H1 (cell line): Measurements from ENCODE around the gene SMURF2.

ENCODE experiments used
- EZH2 ChIP-seq: fragments of 200-600 bp; sonication (generic); IDR thresholded peaks from 2 replicates; pipeline ENCODE4 v1.7.1; 2012; ENCODE audit warnings: low read depth, mild to moderate bottlenecking, moderate library complexity, low read length, inconsistent platforms; ENCODE audit not compliant: severe bottlenecking
- JUN ChIP-seq: IDR thresholded peaks from 2 replicates; pipeline ENCODE4 v1.6.1; 2011; ENCODE audit warnings: low read depth, mild to moderate bottlenecking, improper control_type of control experiment, low read length
- POLR2A ChIP-seq, 2 experiments: IDR thresholded peaks; 1 replicate in 1 of 2; 2 replicates in 1 of 2; pipeline ENCODE4 v1.6.1; 2011; ENCODE audit warnings: low read depth in 2 of 2, low read length in 2 of 2, mild to moderate bottlenecking in 2 of 2; ENCODE audit errors: control extremely low read depth in 1 of 2
- RAD21 ChIP-seq, 2 experiments: IDR thresholded peaks in 1 of 2; conservative IDR thresholded peaks in 1 of 2; 2 replicates each; pipeline ENCODE4 v1.6.1; 2011; ENCODE audit warnings: low read depth in 2 of 2, low read length in 2 of 2, improper control_type of control experiment in 1 of 2, inconsistent platforms in 1 of 2, mild to moderate bottlenecking in 1 of 2, moderate library complexity in 1 of 2
- RFX5 ChIP-seq: IDR thresholded peaks from 2 replicates; pipeline ENCODE4 v1.6.1; 2011; ENCODE audit warnings: low read depth, low read length, improper control_type of control experiment, borderline replicate concordance
- SP1 ChIP-seq: IDR thresholded peaks from 2 replicates; pipeline ENCODE4 v1.6.1; 2011; ENCODE audit warnings: low read depth, low read length
- TAF1 ChIP-seq: IDR thresholded peaks from 2 replicates; pipeline ENCODE4 v1.6.1; 2011; ENCODE audit warnings: mild to moderate bottlenecking, low read depth, low read length
- TF ChIP-seq, protein P1 (sequence below), 3 experiments: IDR thresholded peaks; 1 replicate in 2 of 3; 2 replicates in 1 of 3; pipeline versions ENCODE4 v1.5.1 to v1.6.1; 2011; ENCODE audit warnings: low read length in 3 of 3, mild to moderate bottlenecking in 3 of 3, inconsistent platforms in 2 of 3, low read depth in 1 of 3, moderate library complexity in 1 of 3; ENCODE audit not compliant: insufficient read depth in 1 of 3; ENCODE audit errors: control extremely low read depth in 1 of 3

DNA sequence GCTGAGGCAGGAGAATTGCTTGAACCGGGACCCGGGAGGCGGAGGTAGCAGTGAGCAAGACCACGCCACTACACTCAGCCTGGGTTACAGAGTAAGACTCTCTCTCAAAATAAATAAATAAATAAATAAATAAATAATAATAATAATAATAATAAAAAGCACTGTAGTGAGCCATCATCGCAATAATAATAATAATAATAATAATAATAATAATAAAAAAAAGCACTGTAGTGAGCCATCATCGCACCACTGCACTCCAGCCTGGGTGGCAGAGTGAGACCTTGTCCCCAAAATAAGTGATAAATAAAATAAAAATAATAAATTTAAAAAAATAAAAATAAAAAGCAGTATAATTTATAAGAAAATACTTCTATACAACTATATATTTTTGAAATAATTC is 40.3 kb downstream of the SMURF2 start:
- TF ChIP-seq POLR2A (IDR thresholded peaks at IDR 0.05; ENCODE audit: control extremely low read depth in 1 of 2, low read depth in 2 of 2, low read length in 2 of 2) (no peak), SP1 (no peak), TAF1 (no peak), JUN (no peak), EZH2 (no peak), RAD21 (IDR thresholded peaks at IDR 0.05 in 1 of 2, conservative IDR thresholded peaks at IDR 0.05 in 1 of 2; ENCODE audit: low read depth in 2 of 2, low read length in 2 of 2) (no peak), RFX5 (no peak)
- TF ChIP-seq, protein P1, sequence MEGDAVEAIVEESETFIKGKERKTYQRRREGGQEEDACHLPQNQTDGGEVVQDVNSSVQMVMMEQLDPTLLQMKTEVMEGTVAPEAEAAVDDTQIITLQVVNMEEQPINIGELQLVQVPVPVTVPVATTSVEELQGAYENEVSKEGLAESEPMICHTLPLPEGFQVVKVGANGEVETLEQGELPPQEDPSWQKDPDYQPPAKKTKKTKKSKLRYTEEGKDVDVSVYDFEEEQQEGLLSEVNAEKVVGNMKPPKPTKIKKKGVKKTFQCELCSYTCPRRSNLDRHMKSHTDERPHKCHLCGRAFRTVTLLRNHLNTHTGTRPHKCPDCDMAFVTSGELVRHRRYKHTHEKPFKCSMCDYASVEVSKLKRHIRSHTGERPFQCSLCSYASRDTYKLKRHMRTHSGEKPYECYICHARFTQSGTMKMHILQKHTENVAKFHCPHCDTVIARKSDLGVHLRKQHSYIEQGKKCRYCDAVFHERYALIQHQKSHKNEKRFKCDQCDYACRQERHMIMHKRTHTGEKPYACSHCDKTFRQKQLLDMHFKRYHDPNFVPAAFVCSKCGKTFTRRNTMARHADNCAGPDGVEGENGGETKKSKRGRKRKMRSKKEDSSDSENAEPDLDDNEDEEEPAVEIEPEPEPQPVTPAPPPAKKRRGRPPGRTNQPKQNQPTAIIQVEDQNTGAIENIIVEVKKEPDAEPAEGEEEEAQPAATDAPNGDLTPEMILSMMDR (IDR thresholded peaks at IDR 0.05; ENCODE audit: control extremely low read depth in 1 of 3, insufficient read depth in 1 of 3, low read depth in 1 of 3, low read length in 3 of 3), result no peak
